Calu3 (cell line): ENCODE measurements around the gene DLG2. TPM values are rescaled to one million over a fixed set of nuclear protein-coding genes. Genes with fewer than 3 reads are reported as not detected.
"Not testable (repeated sequence)": the region's sequence is repeated elsewhere in the genome, so short reads cannot be mapped to it uniquely, and the experiment has no call there.

Experiments
- BruUV-seq: library from RNA; stranded (reverse); fragments of 400-500 nt; replicated peaks from 2 replicates; lab custom pipeline; 2021; lab: Mats Ljungman, UMichigan
- CTCF ChIA-PET: fragments of 300-600 bp; sonication (Branson Sonifier 250); formaldehyde crosslinking; loops from one replicate; lab custom pipeline; 2022; ENCODE audit warnings: antibody characterized with exemption; lab: Charles Lee
- DNase-seq: peaks from one replicate; pipeline ENCODE4 v3.0.0; 2022
- H3K27ac Mint-ChIP-seq: one replicate; pipeline ENCODE4 v1.8.0; 2022; ENCODE audit warnings: mixed read lengths; ENCODE audit not compliant: unreplicated experiment
- H3K27me3 Mint-ChIP-seq: one replicate; pipeline ENCODE4 v1.8.0; 2022; ENCODE audit warnings: mixed read lengths; ENCODE audit not compliant: unreplicated experiment
- H3K36me3 Mint-ChIP-seq: one replicate; pipeline ENCODE4 v1.8.0; 2022; ENCODE audit warnings: mild to moderate bottlenecking, moderate library complexity, mixed read lengths; ENCODE audit not compliant: insufficient read depth, unreplicated experiment
- H3K4me1 Mint-ChIP-seq: one replicate; pipeline ENCODE4 v1.8.0; 2022; ENCODE audit warnings: mild to moderate bottlenecking, low read depth, mixed read lengths; ENCODE audit not compliant: unreplicated experiment
- H3K4me3 Mint-ChIP-seq: one replicate; pipeline ENCODE4 v1.8.0; 2022; ENCODE audit warnings: mild to moderate bottlenecking, low read depth, moderate library complexity, mixed read lengths; ENCODE audit not compliant: unreplicated experiment
- H3K9me3 Mint-ChIP-seq: one replicate; pipeline ENCODE4 v1.8.0; 2022; ENCODE audit warnings: low read depth, mixed read lengths; ENCODE audit not compliant: unreplicated experiment
- intact Hi-C: fragments of 100-400 bp; cut with micrococcal nuclease; formaldehyde crosslinking; loops from one replicate; pipeline ENCODE4 v1.10.0; 2022; ENCODE audit not compliant: unreplicated experiment
- total RNA-seq: library from RNA; stranded (reverse); gene quantifications from 2 replicates; pipeline ENCODE4 v1.2.3, GENCODE V29; 2022
- TF ChIP-seq, protein P1 (sequence below): fragments of 200-600 bp; IDR thresholded peaks from one replicate; pipeline ENCODE4 v1.8.0; 2022; ENCODE audit warnings: antibody characterized with exemption; ENCODE audit not compliant: unreplicated experiment

The DLG2 gene
- total RNA-seq, 1 experiment from 2014 or later = 0.71 TPM

DNA sequence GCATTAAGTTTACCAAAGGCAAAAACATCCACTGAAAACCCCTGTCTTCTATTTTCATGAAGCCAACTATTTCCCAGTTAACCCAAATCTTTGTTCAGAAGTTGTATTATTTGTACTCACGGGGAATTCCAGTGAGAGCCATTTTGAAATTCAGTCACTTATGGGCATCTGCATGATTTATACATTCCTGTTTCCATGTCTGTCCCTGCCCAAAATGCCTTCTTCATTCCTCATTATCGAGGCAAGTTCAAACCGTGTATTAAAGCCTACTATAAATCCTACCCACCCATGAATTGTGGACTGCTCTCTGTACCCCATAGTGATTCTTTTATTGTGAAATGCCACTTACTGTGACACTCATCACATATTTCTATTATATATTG lies 772.7 kb downstream of the DLG2 start:
- Mint-ChIP-seq H3K36me3 (no peaks in the 10 kb centered on the region), H3K9me3 (no peaks in the 10 kb centered on the region), H3K27ac (no peak overlapping the region), H3K4me1 (no peaks in the 10 kb centered on the region), H3K4me3 (no peak overlapping the region), H3K27me3 (no peaks in the 10 kb centered on the region)
- no peak for DNase-seq
- CTCF ChIA-PET = no interaction called here
- no TSS peak for BruUV-seq
- intact Hi-C loops = no loop called here
- TF ChIP-seq, protein P1, sequence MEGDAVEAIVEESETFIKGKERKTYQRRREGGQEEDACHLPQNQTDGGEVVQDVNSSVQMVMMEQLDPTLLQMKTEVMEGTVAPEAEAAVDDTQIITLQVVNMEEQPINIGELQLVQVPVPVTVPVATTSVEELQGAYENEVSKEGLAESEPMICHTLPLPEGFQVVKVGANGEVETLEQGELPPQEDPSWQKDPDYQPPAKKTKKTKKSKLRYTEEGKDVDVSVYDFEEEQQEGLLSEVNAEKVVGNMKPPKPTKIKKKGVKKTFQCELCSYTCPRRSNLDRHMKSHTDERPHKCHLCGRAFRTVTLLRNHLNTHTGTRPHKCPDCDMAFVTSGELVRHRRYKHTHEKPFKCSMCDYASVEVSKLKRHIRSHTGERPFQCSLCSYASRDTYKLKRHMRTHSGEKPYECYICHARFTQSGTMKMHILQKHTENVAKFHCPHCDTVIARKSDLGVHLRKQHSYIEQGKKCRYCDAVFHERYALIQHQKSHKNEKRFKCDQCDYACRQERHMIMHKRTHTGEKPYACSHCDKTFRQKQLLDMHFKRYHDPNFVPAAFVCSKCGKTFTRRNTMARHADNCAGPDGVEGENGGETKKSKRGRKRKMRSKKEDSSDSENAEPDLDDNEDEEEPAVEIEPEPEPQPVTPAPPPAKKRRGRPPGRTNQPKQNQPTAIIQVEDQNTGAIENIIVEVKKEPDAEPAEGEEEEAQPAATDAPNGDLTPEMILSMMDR = no peak

DNA sequence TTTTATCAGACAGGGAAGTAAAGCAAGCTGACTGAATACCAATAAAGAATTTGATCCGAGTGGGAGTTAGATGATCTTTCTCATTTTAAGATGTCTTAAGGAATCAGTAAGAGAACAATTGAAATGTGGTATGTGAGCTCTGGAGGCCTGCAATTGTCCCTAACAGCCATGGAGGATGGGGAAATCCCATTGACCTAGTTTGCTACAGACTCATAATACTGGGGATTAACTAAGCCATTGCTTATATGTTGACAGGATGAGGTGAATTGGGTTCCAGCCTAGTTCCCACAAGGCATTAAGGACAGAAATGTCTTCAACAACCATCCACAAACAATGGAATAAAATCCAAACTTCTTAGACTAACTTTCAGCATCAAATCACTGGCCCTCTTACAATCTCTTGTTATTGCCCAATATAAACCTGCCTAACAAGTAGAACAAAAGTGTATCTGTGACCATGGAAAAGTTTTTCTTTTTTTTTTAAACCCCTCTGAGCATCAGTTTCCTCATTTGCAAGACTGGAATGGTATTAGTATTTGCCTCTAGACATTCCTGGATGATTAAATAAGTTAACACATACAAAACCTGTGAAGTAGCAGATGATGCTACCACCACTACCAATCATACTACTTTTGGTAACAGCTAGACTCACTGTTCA lies 773.2 kb downstream of the DLG2 start:
- no peak for DNase-seq
- no peaks in the 10 kb centered on the region for H3K4me1 Mint-ChIP-seq
- no peak overlapping the region for H3K4me3 Mint-ChIP-seq
- H3K9me3 Mint-ChIP-seq = no peaks in the 10 kb centered on the region
- CTCF ChIA-PET = no interaction called here
- no TSS peak for BruUV-seq
- H3K27ac Mint-ChIP-seq = no peak overlapping the region
- H3K27me3 Mint-ChIP-seq = no peaks in the 10 kb centered on the region
- no peaks in the 10 kb centered on the region for H3K36me3 Mint-ChIP-seq
- TF ChIP-seq, protein P1 = no peak
- intact Hi-C loops = no loop called here

DNA sequence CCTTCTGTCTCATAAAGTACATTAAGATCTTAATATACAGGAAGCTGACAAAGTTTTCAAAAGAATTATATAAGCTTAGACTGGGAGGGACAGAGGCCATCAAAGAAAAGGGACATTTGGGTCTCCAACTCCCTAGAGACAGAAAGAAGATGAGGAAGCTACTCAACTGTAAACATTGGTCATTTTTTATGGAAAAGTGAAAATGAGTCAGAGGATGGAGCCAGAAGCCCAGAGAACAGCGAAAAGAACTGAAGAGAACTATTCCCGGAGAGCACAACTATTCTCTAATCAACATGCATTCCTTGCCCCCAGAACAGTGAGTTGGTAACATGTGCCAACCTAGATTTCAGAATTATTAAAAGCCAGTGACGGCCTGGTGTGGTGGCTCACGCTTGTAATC lies 779.3 kb downstream of the DLG2 start:
- intact Hi-C loops = no loop called here

DNA sequence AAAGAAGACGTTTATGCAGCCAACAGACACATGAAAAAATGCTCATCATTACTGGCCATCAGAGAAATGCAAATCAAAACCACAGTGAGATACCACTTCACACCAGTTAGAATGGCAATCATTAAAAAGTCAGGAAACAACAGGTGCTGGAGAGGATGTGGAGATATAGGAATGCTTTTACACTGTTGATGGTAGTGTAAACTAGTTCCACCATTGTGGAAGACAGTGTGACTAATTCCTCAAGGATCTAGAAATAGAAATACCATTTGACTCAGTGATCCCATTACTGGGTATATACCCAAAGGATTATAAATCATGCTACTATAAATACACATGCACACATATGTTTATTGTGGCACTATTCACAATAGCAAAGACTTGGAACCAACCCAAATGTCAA lies 786.9 kb downstream of the DLG2 start:
- CTCF ChIA-PET, BruUV-seq, H3K4me1 Mint-ChIP-seq, H3K9me3 Mint-ChIP-seq, H3K4me3 Mint-ChIP-seq, DNase-seq, H3K36me3 Mint-ChIP-seq, intact Hi-C loops, H3K27ac Mint-ChIP-seq: not testable (repeated sequence)
- peaks cover 13% of the 10 kb centered on the region for H3K27me3 Mint-ChIP-seq

More for the DNA sequence above, 779.3 kb downstream of the DLG2 start:
- Mint-ChIP-seq H3K4me1 (no peaks in the 10 kb centered on the region), H3K36me3 (no peaks in the 10 kb centered on the region), H3K27ac (no peak overlapping the region), H3K27me3 (peaks cover 13% of the 10 kb centered on the region), H3K4me3 (no peak overlapping the region), H3K9me3 (no peaks in the 10 kb centered on the region)
- no peak for DNase-seq
- no TSS peak for BruUV-seq
- TF ChIP-seq, protein P1 = no peak
- CTCF ChIA-PET = no interaction called here

DNA sequence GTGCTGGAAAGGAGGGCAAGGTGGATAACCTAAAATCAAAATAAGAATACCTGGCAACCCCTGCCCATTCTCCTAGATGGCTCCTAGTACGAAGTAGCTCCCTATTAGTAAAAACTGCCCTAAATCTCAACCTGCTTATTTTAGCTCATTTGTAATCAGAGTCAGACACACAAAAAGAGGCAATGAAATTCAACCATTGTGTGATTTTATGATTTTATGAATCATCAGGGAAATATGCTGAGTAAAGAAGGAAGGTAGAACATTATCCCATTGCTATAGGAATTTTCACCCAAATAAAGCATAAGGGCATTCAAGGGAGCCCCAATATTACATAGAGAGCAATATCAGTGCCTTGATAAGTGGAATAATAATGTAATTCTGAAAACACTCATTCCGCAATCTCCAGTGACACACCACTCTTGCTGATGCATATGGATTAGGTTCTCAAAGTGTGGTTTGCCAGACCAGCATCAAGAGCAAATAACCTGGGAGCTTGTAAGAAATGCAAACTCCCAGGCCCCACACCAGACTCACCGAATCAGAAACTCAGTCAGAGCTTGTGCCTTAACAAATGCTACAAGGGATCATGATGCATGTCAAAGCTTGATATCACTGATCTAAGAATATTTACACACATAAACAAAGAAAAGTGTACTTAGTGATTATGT lies 789.6 kb downstream of the DLG2 start:
- no peaks in the 10 kb centered on the region for H3K9me3 Mint-ChIP-seq
- no peaks in the 10 kb centered on the region for H3K27me3 Mint-ChIP-seq
- DNase-seq = no peak
- BruUV-seq = no TSS peak
- intact Hi-C loops = no loop called here
- CTCF ChIA-PET = no interaction called here
- no peak overlapping the region for H3K27ac Mint-ChIP-seq
- TF ChIP-seq, protein P1 = no peak
- no peaks in the 10 kb centered on the region for H3K36me3 Mint-ChIP-seq
- H3K4me1 Mint-ChIP-seq = no peaks in the 10 kb centered on the region
- H3K4me3 Mint-ChIP-seq = no peak overlapping the region
